IMR-90 (cell line): ENCODE data around the gene PLEKHG4. TPM values are rescaled to one million over a fixed set of nuclear protein-coding genes. Genes with fewer than 3 reads are reported as not detected.

Experiments used
- ATAC-seq: fragments of 200-7000 bp; cut with Tn5 transposase; 2 replicates; pipeline ENCODE4 v1.9.1; 2020; ENCODE audit warnings: low read depth, mild to moderate bottlenecking, moderate library complexity
- BruUV-seq: library from RNA; stranded (reverse); fragments of 400-500 nt; replicated peaks from 2 replicates; lab custom pipeline; 2021; lab: Mats Ljungman, UMichigan
- CTCF ChIA-PET: fragments of 300-600 bp; formaldehyde crosslinking; extraction: SDS; loops from one replicate; lab custom pipeline; 2021; ENCODE audit warnings: antibody characterized with exemption; lab: Yijun Ruan, JAX
- POLR2A ChIA-PET: fragments of 300-600 bp; sonication (Branson Sonifier 250); formaldehyde crosslinking; loops from one replicate; lab custom pipeline; 2022; ENCODE audit warnings: antibody characterized with exemption; ENCODE audit not compliant: unreplicated experiment; lab: Charles Lee
- DNase-seq: peaks from one replicate; pipeline ENCODE4 v3.0.0; 2013
- H2AFZ ChIP-seq: replicated peaks from 2 replicates; pipeline ENCODE3; 2013; ENCODE audit warnings: low read length, mild to moderate bottlenecking; ENCODE audit not compliant: poor library complexity
- H2AK5ac ChIP-seq: 2 replicates; pipeline ENCODE4 v1.6.1; 2013; ENCODE audit warnings: low read depth, low read length, inconsistent platforms
- H2AK9ac ChIP-seq: replicated peaks from 2 replicates; pipeline ENCODE3; 2013; ENCODE audit warnings: mild to moderate bottlenecking, low read depth, low read length, moderate library complexity; ENCODE audit not compliant: poor library complexity
- H2BK120ac ChIP-seq: 2 replicates; pipeline ENCODE4 v1.6.1; 2013; ENCODE audit warnings: low read depth, low read length, inconsistent platforms
- H2BK15ac ChIP-seq: 3 replicates; pipeline ENCODE4 v1.6.1; 2013; ENCODE audit warnings: low read depth, low read length, inconsistent platforms
- H2BK20ac ChIP-seq: 2 replicates; pipeline ENCODE4 v1.6.1; 2013; ENCODE audit warnings: low read depth, mild to moderate bottlenecking, inconsistent platforms, low read length, moderate library complexity
- H2BK5ac ChIP-seq: 2 replicates; pipeline ENCODE4 v1.6.1; 2013; ENCODE audit warnings: mild to moderate bottlenecking, low read depth, low read length, inconsistent platforms; ENCODE audit not compliant: poor library complexity, severe bottlenecking
- H3K14ac ChIP-seq: replicated peaks from 2 replicates; pipeline ENCODE4 v1.6.1; 2013; ENCODE audit warnings: low read depth, low read length, inconsistent platforms
- H3K18ac ChIP-seq: 2 replicates; pipeline ENCODE4 v1.6.1; 2013; ENCODE audit warnings: low read depth, low read length, control low read depth
- H3K23ac ChIP-seq: 2 replicates; pipeline ENCODE4 v1.6.1; 2013; ENCODE audit warnings: low read depth, low read length, inconsistent platforms
- H3K27ac ChIP-seq: 2 replicates; pipeline ENCODE4 v1.5.1; 2013; ENCODE audit warnings: mild to moderate bottlenecking, control low read depth, low read length; ENCODE audit not compliant: insufficient read depth
- H3K27me3 ChIP-seq: 2 replicates; pipeline ENCODE4 v1.6.1; 2013; ENCODE audit warnings: low read length; ENCODE audit not compliant: control insufficient read depth, insufficient read depth
- H3K36me3 ChIP-seq: 2 replicates; pipeline ENCODE4 v1.6.1; 2013; ENCODE audit warnings: low read length, mixed read lengths; ENCODE audit not compliant: control insufficient read depth, insufficient read depth
- H3K4ac ChIP-seq: 2 replicates; pipeline ENCODE4 v1.6.1; 2013; ENCODE audit warnings: low read depth, low read length, inconsistent platforms
- H3K4me1 ChIP-seq: 2 replicates; pipeline ENCODE4 v1.6.1; 2013; ENCODE audit warnings: low read length, mixed read lengths; ENCODE audit not compliant: control insufficient read depth, insufficient read depth
- H3K4me2 ChIP-seq: 2 replicates; pipeline ENCODE4 v1.6.1; 2013; ENCODE audit warnings: low read depth, mild to moderate bottlenecking, control low read depth, low read length, moderate library complexity
- H3K4me3 ChIP-seq: 2 replicates; pipeline ENCODE4 v1.5.1; 2013; ENCODE audit warnings: low read depth, mild to moderate bottlenecking, control low read depth, low read length, moderate library complexity; ENCODE audit not compliant: insufficient read depth
- H3K56ac ChIP-seq: 2 replicates; pipeline ENCODE4 v1.6.1; 2013; ENCODE audit warnings: low read length, inconsistent platforms; ENCODE audit not compliant: insufficient read depth; ENCODE audit errors: extremely low read depth
- H3K79me1 ChIP-seq, 2 experiments: 2 replicates each; pipeline ENCODE4 v1.6.1; 2013; ENCODE audit warnings: low read length in 2 of 2, inconsistent platforms in 1 of 2, low read depth in 1 of 2
- H3K9ac ChIP-seq: 2 replicates; pipeline ENCODE4 v1.6.1; 2013; ENCODE audit warnings: low read depth, low read length, control low read depth
- H3K9me1 ChIP-seq: 2 replicates; pipeline ENCODE4 v1.6.1; 2013; ENCODE audit warnings: low read length, inconsistent platforms; ENCODE audit not compliant: insufficient read depth
- H3K9me3 ChIP-seq: 2 replicates; pipeline ENCODE4 v1.6.1; 2013; ENCODE audit warnings: low read length; ENCODE audit not compliant: control insufficient read depth, insufficient read depth
- H4K20me1 ChIP-seq: 2 replicates; pipeline ENCODE4 v1.6.1; 2013; ENCODE audit warnings: low read length, inconsistent platforms; ENCODE audit not compliant: insufficient read depth
- H4K5ac ChIP-seq: 2 replicates; pipeline ENCODE4 v1.6.1; 2013; ENCODE audit warnings: mild to moderate bottlenecking, low read depth, low read length, control low read depth
- H4K8ac ChIP-seq, 2 experiments: 2 replicates each; pipeline ENCODE4 v1.6.1; 2013; ENCODE audit warnings: low read depth in 2 of 2, low read length in 2 of 2, control low read depth in 1 of 2, inconsistent platforms in 1 of 2
- H4K91ac ChIP-seq: 2 replicates; pipeline ENCODE4 v1.6.1; 2013; ENCODE audit warnings: low read depth, low read length, inconsistent platforms; ENCODE audit not compliant: insufficient read depth
- CHD1 ChIP-seq: IDR thresholded peaks from 2 replicates; pipeline ENCODE4 v1.6.1; 2012; ENCODE audit warnings: low read depth, low read length, improper control_type of control experiment
- whole genome bisulfite sequencing, 2 experiments: methylation state at CpG; one replicate each; pipeline versions ENCODE4 v1.1.5 to v1.1.7; 2013; ENCODE audit warnings: missing lambda C conversion rate in 2 of 2; ENCODE audit not compliant: insufficient read length in 1 of 2; ENCODE audit errors: extremely low coverage in 2 of 2; 5-methylcytosine and 5-hydroxymethylcytosine counted together
- dilution Hi-C: fragments of 300-500 bp; cut with HindIII; formaldehyde crosslinking; loops from one replicate; pipeline ENCODE4 v1.14.3; 2018; ENCODE audit warnings: low sequenced_read_pairs; ENCODE audit not compliant: unreplicated experiment
- in situ Hi-C: fragments of 300-500 bp; cut with MboI; formaldehyde crosslinking; loops from 3 replicates; pipeline ENCODE4 v1.14.3; 2019; ENCODE audit warnings: low sequenced_read_pairs, inconsistent platforms, mixed read lengths
- intact Hi-C: fragments of 100-400 bp; cut with micrococcal nuclease; formaldehyde crosslinking; loops from 2 replicates; pipeline ENCODE4 v1.10.0; 2022
- polyA plus RNA-seq, 3 experiments: library from polyadenylated mRNA; depleted of rRNA; stranded (reverse); fragments of >200 nt; gene quantifications; 2 replicates each; pipeline ENCODE4 v1.2.3, GENCODE V29; 2012; ENCODE audit warnings: low replicate concordance in 1 of 3
- total RNA-seq: library from RNA; depleted of rRNA; stranded (reverse); fragments of >200 nt; gene quantifications from 2 replicates; pipeline ENCODE4 v1.2.3, GENCODE V29; 2012

The PLEKHG4 gene
- total and polyA plus RNA-seq, 2 of the 4 experiments (the other 2 are of a cell fraction): 14.0 to 50.7 TPM

- Histone ChIP-seq H3K9me1 (peaks cover 20% of the 10 kb centered on the region), H3K36me3 (no peaks in the 10 kb centered on the region), H2AFZ (no peak overlapping the region), H2BK5ac (no peak overlapping the region), H2BK20ac (no peak overlapping the region), H4K20me1 (0 out of 2 replicates have a peak, but pooled peaks cover 3% of the 10 kb centered on the region), H3K9ac (no peak overlapping the region), H2AK5ac (no peak overlapping the region), H4K8ac (no peak overlapping the region), H3K79me1 (peaks cover 0 to 18% of the 10 kb centered on the region in 2 experiments; a peak in 3 of 4 replicates), H2BK120ac (no peak overlapping the region), H3K4me1 (peaks cover 19% of the 10 kb centered on the region), H4K5ac (no peak overlapping the region), H3K56ac (no peak overlapping the region), H3K18ac (no peak overlapping the region), H3K27ac (no peak overlapping the region), H3K27me3 (no peaks in the 10 kb centered on the region), H3K4me2 (no peak overlapping the region), H3K23ac (no peak overlapping the region), H3K9me3 (no peaks in the 10 kb centered on the region), H4K91ac (no peak overlapping the region), H3K14ac (no peak overlapping the region), H3K4ac (no peak overlapping the region), H3K4me3 (no peak overlapping the region), H2BK15ac (no peak overlapping the region), H2AK9ac (no peak overlapping the region)
- ATAC-seq: no peak
- TF ChIP-seq CHD1: no peak
- CTCF ChIA-PET: no interaction called here
- dilution Hi-C loops (no loop called here), intact Hi-C loops (no loop called here), in situ Hi-C loops (no loop called here)
- no TSS peak for BruUV-seq
- WGBS, 2 experiments: 100% methylated on average over 3 of the region's 10 CpGs; no CpG with 5 or more reads in 1 of the 2 experiments
- DNase-seq: no peak
- POLR2A ChIA-PET: no interaction called here
Observed at GRCh38 chr16:67282447-67282805, 3.1 kb downstream of the PLEKHG4 start.
